ENCODE measurements around the gene OR6C65.
"Not testable (repeated sequence)": the region's sequence is repeated elsewhere in the genome, so short reads cannot be mapped to it uniquely, and the experiment has no call there.

Gene OR6C65

DNA sequence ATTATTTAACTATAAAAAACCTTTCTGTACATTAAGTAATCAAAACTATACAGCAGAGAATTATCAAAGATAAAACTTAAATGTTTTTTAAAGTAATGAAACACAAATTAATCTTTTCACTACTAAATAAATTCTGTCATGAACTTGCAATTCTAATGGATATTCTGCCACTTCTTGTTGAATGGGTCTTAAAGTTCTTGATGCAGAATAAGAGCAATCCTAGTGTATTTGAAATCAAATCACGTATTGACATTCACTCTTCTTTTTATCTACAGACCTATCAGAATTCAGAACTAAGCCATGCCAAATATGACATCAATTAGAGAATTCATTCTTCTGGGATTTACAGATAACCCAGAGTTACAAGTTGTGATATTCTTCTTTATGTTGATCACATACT lies at the start of gene OR6C65:
Gene OR6C65, plus strand, starts transcription at position 301 of the 400 bp plus-strand sequence. Its CDS starts 0 bp downstream, at position 301.
- no peak for DNase-seq

DNA sequence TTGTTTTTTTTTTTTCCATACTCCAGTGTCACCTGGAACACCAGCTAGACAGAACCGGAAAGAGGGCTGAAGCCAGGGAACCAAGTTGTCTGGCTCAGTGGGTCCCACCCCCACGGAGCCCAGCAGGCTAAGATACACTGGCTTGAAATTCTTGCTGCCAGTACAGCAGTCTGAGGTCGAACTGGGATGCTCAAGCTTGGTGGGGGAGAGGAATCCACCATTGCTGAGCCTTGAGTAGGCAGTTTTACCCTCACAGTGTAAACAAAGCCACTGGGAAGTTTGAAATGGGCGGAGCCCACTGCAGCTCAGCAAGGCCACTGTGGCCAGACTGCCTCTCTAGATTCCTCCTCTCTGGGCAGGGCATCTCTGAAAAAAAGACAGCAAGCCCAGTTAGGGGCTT lies 45.0 kb upstream of the OR6C65 start:
- DNase-seq, result not testable (repeated sequence)

- DNase-seq, result no peak
These were observed 37.7 kb upstream of the OR6C65 start, which contains the start of gene OR6C75 for GRCh38 chr12:55362675-55363074. TSS of gene OR6C75 (plus strand) at chr12:55362975. CDS start at chr12:55365111, 2,136 bp downstream.

DNA sequence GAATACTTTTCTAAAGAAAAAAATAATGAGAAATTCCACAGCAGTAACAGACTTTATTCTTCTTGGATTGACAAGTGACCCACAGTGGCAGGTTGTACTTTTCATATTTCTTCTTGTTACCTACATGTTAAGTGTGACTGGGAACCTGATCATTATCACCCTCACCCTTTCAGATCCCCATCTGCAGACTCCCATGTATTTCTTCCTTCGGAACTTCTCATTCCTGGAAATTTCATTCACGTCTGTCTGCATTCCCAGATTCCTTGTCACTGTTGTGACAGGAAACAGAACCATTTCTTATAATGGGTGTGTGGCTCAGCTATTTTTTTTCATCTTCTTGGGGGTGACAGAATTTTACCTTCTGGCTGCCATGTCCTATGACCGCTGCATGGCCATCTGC lies 35.2 kb upstream of the OR6C65 start:
- no peak for DNase-seq

GRCh38 chr12:55372521-55372920 lies 27.8 kb upstream of the OR6C65 start:
- DNase-seq, result no peak

DNA sequence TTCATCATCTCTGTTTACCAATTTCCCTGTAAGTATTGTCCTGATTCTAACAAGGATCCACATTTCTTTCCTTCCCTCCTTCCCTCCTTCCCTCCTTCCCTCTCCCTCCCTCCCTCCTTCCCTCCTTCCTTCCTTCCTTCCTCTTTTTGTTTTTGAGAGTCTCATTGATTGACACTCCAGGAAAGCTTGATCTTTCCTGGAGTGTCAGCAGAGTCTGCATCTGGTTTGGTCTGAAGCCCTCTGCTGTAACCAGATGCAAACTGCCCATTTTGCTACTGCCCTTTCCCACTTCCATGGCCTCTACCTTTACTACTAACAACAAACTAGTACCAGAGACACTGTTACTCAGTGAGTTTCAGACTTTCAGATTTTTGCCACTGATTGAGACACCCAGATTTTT lies 14.4 kb upstream of the OR6C65 start:
- no peak for DNase-seq

DNA sequence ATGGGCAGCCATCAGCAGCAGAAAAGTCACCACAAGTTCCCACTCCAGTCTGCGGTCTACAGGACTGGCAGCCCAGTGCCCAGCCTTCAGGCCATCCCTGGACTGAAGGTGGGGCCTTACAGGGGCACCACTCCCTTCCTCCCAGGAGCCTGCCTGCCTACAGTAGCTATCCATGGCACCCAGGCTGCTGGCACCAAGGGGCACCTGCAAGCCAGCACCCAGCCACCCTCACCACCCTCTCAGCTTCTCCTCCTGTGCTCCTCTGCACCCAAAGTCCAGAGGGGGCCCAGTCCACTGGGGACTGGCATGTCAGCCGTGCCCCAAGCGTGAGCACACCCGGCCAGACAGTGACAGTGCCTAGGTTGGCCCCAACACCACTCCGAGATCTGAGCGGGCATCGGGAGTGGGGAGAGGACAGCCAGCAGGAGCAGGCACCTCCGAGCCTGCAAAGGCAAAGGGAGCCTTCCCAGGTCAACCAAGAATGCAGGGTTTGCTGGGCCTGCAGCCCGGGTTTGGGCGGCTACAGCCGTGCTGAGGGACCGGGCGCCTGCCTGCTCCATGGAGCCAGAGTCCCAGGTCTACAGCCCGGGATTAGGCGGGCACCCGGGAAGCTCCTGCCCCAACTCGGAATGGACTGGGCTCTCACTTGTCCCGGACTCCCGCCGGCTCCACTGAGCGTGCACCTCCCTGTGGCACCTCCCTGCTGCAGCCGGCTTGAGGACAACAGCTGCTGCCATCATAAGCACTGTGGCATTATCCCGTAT lies 8.1 kb upstream of the OR6C65 start:
- DNase-seq, result no peak

- no peak for DNase-seq
These were observed 4.0 kb upstream of the OR6C65 start for GRCh38 chr12:55396326-55396725.

- DNase-seq, result no peak
These were observed 7.5 kb downstream of the OR6C65 start for GRCh38 chr12:55407866-55408265.

- DNase-seq, result not testable (repeated sequence)
These were observed 8.8 kb downstream of the OR6C65 start for GRCh38 chr12:55409133-55409532.

DNA sequence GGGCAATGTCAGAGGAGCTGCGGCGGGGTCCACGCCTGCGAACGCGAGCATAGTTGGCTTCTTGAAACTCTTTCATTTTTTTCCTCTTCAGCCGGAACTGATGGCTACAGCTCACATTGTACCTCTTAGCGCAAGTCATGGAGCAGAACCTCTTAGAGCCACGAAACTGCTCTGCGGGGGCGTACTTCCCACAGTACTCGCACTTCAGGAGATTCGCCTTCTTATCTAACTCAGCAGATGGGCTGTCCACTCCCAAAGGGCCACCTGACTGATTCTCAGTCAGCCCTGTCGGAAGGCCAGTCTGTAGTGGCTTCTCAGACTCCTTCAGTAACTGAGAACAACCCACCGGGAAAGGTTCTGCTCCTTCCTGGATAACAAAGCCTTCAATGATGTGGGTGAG lies 11.8 kb downstream of the OR6C65 start:
- DNase-seq, result not testable (repeated sequence)

GRCh38 chr12:55413498-55414388 lies 13.4 kb downstream of the OR6C65 start:
- not testable (repeated sequence) for DNase-seq

DNA sequence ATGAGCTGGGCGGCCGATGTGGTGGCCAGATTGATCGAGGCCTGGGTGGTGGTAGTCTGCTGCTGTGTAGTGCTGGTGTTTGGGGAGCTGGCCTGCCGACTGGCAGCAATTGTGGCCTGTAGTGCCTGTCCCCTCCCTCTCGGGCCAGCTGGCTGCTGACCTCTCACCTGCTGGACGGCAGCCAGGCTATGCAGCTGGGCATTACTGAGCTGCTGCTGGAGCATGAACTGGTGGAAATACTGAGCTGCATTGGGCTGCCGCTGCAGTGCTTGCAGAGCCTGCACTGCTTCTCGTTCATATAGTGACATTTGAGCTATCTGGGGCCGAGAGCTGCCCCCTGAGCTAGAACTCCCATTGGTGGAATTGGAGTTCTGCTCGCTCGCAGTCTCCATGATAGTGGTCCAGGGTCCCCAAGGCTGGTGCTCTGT lies 14.1 kb downstream of the OR6C65 start:
- not testable (repeated sequence) for DNase-seq

GRCh38 chr12:55414889-55415288 lies 14.6 kb downstream of the OR6C65 start:
- DNase-seq, result not testable (repeated sequence)

DNA sequence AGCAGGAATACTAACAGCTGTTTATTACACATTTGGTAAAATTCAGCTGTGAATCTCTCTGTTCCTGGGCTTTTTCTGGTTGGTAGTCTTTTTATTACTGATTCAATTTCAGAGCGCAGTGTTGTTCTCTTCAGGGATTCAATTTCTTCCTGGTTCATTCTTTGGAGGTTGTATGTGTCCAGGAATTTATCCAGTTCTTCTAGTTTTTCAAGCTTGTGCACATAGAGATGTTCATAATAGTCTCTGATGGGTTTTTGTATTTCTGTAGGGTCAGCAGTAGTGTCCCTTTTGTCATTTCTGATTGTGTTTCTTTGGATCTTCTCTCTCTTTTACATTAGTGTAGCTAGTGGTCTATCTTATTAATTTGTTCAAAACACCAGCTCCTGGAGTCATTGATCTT lies 16.6 kb downstream of the OR6C65 start:
- no peak for DNase-seq

- no peak for DNase-seq
These were observed 20.1 kb downstream of the OR6C65 start for GRCh38 chr12:55420307-55420962.

GRCh38 chr12:55425954-55426353 lies 25.6 kb downstream of the OR6C65 start, which contains the start of gene OR6C76:
TSS of gene OR6C76 (plus strand) at chr12:55426254. CDS start at chr12:55426254, 0 bp downstream.
- no peak for DNase-seq

GRCh38 chr12:55428331-55429243 lies 28.3 kb downstream of the OR6C65 start:
- DNase-seq, result no peak

DNA sequence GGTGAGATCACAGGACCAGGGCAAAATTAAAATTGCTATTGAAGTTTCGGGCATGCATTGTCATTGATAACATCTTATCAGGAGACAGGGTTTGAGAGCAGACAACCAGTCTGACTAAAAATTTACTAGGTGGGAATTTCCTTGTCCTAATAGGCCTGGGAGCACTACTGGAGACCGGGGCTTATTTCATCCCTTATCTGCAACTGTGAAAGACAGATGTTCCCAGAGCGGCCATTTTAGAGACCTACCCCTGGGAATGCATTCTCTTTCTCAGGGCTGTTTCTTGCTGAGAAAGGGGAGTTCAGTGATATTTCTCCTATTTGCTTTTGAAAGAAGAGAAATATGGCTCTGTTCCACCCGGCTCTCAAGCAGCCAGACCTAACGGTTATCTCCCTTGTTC lies 40.9 kb downstream of the OR6C65 start:
- not testable (repeated sequence) for DNase-seq

GRCh38 chr12:55443776-55444175 lies 43.4 kb downstream of the OR6C65 start, which contains the start of gene OR6C2:
TSS of gene OR6C2 (plus strand) at chr12:55444076. CDS start at chr12:55452214, 8,138 bp downstream.
- DNase-seq, result no peak

- no peak for DNase-seq
These were observed 45.0 kb downstream of the OR6C65 start for GRCh38 chr12:55445357-55445756.

DNA sequence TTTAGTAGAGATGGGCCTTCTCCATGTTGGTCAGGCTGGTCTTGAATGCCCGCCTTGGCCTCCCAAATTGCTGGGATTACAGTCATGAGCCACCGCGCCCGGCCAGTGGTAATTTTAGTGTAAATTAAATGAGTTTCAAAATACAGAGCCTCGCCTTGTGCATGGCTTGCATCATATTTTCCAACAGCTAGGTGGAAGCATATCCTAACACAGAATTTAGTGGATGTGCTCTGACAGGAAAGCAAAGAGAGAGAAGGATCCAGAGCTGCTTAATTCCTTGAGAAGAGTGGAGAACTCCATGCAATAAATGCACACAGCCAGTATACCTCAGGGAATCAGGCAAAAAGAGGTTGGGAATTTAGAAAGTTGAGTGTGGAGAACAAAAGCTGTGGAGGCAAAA lies 46.0 kb downstream of the OR6C65 start:
- DNase-seq, result no peak
